ENCODE measurements around the gene TRIOBP.
"Not testable (repeated sequence)": the region's sequence is repeated elsewhere in the genome, so short reads cannot be mapped to it uniquely, and the experiment has no call there.

Gene TRIOBP, protein sequence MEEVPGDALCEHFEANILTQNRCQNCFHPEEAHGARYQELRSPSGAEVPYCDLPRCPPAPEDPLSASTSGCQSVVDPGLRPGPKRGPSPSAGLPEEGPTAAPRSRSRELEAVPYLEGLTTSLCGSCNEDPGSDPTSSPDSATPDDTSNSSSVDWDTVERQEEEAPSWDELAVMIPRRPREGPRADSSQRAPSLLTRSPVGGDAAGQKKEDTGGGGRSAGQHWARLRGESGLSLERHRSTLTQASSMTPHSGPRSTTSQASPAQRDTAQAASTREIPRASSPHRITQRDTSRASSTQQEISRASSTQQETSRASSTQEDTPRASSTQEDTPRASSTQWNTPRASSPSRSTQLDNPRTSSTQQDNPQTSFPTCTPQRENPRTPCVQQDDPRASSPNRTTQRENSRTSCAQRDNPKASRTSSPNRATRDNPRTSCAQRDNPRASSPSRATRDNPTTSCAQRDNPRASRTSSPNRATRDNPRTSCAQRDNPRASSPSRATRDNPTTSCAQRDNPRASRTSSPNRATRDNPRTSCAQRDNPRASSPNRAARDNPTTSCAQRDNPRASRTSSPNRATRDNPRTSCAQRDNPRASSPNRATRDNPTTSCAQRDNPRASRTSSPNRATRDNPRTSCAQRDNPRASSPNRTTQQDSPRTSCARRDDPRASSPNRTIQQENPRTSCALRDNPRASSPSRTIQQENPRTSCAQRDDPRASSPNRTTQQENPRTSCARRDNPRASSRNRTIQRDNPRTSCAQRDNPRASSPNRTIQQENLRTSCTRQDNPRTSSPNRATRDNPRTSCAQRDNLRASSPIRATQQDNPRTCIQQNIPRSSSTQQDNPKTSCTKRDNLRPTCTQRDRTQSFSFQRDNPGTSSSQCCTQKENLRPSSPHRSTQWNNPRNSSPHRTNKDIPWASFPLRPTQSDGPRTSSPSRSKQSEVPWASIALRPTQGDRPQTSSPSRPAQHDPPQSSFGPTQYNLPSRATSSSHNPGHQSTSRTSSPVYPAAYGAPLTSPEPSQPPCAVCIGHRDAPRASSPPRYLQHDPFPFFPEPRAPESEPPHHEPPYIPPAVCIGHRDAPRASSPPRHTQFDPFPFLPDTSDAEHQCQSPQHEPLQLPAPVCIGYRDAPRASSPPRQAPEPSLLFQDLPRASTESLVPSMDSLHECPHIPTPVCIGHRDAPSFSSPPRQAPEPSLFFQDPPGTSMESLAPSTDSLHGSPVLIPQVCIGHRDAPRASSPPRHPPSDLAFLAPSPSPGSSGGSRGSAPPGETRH (N-terminal part only)

GRCh38 chr22:37696657-37697537 lies at the start of gene TRIOBP:
TSS of gene TRIOBP (plus strand) at chr22:37697048. CDS start at chr22:37701366, 4,318 bp downstream.
- DNase-seq: no peak

DNA sequence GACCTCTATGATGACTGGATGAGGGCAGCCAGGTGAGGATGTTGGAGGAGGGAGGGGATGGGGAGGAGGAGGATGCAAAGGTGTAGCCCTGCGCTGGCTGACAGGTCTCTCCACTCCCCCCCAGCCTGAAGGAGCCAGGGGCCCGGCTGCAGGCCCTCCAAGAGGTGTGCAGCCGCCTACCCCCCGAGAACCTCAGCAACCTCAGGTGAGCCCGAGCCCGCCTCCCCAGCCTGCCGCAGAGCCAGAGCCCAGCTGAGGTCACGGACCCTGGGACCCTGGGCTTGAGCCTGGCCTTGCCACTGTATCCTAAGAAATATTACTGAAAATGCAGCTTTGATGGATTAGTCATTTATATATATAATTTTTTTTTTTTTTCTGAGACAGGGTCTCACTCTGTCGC lies 49.5 kb upstream of the TRIOBP start:
- DNase-seq: no peak

- DNase-seq: no peak
Observed at GRCh38 chr22:37647928-37648327, 48.9 kb upstream of the TRIOBP start.

DNA sequence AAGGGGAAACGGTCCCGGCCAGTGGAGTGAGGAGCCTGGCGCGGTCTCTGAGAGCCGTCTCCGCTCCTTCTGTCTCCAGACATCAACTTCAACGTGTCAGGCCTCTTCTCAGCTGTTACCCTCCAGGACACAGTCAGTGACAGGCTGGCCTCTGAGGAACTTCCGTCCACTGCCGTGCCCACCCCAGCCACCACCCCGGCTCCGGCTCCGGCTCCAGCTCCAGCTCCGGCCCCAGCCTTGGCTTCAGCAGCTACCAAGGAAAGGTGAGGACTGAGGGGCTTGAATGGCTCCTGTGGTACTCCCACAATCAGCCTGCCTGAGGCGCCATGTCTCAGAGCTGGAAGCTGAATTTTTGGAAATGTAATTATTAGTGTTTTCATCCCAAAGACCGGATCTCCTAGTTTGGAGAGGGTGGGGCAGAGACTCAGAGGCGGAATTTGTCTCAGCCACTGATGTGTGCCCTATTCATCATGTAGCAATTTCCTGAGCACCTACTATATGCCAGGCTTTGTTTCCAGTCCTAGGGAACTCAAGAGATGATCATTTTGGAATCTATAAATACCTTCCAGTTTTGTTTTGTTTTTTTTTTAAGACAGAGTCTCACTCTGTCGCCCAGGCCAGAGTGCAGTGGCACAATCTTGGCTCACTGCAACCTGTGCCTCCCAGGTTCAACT lies 46.2 kb upstream of the TRIOBP start:
- no peak for DNase-seq

DNA sequence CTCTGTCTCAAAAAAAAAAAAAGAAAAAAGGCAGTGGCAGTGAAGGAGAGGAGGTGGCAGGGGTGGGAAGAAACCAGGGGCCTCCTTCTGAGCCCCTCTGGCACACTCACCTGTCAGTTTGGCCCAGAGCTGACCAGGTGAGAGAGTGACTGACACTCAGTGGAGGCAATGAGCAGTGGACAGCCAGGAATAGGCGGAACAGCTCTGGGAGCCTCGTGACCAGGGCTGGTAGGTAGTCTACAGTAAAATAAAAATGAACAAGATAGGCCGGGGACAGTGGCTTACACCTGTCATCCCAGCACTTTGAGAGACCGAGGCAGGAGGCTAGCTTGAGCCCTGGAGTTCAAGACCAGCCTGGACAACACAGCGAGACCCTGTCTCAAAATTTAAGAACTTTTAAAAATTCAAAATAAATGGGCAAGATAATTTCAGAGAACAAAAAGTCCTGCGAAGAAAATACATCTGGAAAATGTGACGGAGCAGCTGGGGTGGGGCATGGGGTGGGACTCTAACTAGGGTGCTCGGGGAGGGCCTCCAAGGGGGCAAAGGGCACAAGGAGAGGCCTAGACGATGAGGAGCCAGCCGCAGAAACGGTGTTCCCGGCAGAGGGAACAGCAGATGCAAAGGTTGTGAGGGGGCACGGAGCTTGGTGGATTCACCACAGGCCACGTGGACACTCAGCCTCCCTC lies 42.1 kb upstream of the TRIOBP start:
- DNase-seq: no peak

DNA sequence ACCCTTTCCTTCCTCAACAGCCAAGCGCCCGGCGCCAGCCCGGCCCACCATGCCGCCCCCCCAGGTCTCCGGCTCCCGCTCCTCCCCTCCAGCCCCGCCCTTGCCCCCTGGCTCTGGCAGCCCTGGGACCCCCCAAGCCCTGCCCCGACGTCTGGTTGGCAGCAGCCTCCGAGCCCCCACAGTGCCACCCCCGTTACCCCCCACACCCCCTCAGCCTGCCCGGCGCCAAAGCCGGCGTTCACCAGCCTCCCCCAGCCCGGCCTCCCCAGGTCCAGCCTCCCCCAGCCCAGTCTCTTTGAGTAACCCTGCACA lies 41.6 kb upstream of the TRIOBP start:
- no peak for DNase-seq

- not testable (repeated sequence) for DNase-seq
Observed at GRCh38 chr22:37656583-37656982, 40.3 kb upstream of the TRIOBP start.

- DNase-seq: no peak
Observed at GRCh38 chr22:37657590-37658132, 39.2 kb upstream of the TRIOBP start.

GRCh38 chr22:37658133-37659065 lies 38.4 kb upstream of the TRIOBP start, which contains the start of gene PDXP:
TSS of gene PDXP (plus strand) at chr22:37658723. CDS start at chr22:37658783, 60 bp downstream.
- DNase-seq: peak; percentile 97

GRCh38 chr22:37659066-37659896 lies 37.6 kb upstream of the TRIOBP start:
- DNase-seq: no peak

GRCh38 chr22:37659897-37660708 lies 36.7 kb upstream of the TRIOBP start:
- DNase-seq: no peak

DNA sequence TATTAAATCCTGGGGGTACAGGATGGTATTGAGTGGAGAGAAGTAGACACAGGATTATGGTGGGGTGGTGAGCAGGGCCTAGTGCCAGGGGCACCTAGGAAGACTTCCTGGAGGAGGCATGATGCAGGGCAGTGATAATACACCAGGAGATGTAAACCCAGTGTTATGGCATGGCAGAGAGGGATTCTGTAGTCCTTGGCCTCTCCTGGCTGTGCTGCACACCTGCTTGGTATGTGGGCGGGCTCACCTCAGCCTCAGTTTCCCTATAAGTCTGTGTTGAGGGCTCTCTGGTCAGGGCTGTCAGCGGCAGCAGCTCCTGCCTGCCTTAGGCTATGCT lies 36.2 kb upstream of the TRIOBP start:
- no peak for DNase-seq

DNA sequence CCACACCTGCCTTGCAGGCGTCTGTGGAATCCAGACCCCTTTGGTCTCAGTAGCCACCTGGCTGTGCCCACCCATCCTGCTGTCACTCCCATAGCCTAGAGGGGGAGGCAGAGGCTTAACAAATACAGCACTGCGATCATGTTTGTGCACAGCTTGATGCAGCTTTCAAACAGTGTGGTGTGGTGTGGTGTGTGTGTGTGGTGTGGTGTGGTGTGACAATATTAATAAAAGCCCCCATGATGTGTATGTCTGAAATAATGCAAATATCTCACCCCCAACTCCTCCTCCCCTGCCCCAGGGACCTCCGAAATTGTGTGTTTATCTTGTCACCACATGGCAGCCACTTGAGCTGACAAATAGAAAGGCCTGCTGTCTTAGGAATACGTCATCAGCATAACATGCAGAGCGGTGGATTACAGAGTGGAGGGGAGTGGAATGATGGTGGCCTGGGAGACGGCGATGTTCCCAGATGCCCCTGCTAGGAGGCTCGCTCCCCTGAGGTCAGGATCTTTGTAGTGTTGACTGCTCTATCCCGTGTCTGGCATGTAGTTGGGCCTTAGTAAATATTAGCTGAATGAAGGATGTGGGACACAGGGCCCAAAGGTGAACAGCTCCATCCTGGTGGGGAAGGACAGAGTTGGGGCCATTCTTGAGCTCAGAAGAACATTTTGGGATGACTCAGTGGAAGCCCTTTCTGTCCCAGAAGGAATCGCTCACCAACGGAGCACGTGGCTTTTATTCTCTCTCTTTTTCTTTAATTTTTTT lies 35.5 kb upstream of the TRIOBP start:
- DNase-seq: no peak

- DNase-seq: no peak
Observed at GRCh38 chr22:37662039-37662438, 34.8 kb upstream of the TRIOBP start.

DNA sequence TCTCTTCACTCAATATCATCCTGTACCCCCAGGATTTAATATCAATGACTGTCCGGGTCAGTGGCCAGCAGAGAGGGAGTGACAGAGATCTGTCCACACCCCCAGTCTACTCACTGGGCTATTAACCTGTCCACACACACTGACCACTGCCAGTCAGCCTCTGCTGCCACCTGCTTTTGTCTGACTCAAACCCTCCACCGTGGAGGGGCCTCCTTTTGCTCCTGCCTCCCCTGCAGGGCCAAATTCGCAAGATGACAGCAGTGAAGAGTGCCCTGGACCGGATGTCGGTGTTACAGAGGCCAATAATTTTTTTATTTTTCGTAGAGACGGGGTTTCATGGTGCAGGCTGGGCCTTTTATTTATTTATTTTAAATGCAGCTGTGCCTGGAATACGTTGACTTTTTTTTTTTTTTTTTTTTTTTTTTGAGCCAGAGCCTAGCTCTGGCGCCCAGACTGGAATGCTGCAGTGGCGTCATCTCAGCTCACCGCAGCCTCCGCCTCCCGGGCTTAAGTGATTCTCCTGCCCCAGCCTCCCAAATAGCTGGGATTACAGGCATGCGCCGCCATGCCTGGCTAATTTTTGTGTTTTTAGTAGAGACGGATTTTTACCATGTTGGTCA lies 33.2 kb upstream of the TRIOBP start:
- no peak for DNase-seq

Data from 8988T (cell line).